ENCODE results near the gene ARHGEF28. TPM values are rescaled to one million over a fixed set of nuclear protein-coding genes. Genes with fewer than 3 reads are reported as not detected.

ARHGEF28 gene
- total and polyA plus RNA-seq, 2 donors (not counting 1 experiment from before 2014, with no cell fraction given) = not detected

GRCh38 chr5:73770172-73771025, 144.4 kb downstream of the ARHGEF28 start:
- ATAC-seq (ENCODE audit: low read depth) (no peak), DNase-seq (no peak)
- H3K27ac ChIP-seq (ENCODE audit: low read length in 2 of 2) = no peak overlapping the region
- no peak overlapping the region for H3K4me3 ChIP-seq (ENCODE audit: control extremely low read depth in 1 of 5, extremely low read depth in 1 of 5, insufficient read depth in 1 of 5, low read depth in 2 of 5, low read length in 4 of 5)
- H3K4me2 ChIP-seq (replicated peaks; ENCODE audit: low read depth, low read length, poor library complexity, severe bottlenecking) = no peak overlapping the region
- H3K4me3 Mint-ChIP-seq = no peak overlapping the region
- TF ChIP-seq CTCF (IDR thresholded peaks at IDR 0.05) = no peak
- TF ChIP-seq EZH2 (IDR thresholded peaks at IDR 0.05; ENCODE audit: borderline replicate concordance, insufficient read depth, low read depth, low read length, poor library complexity, severe bottlenecking) = no peak
- ChIA-PET POLR2A (no interaction called here), CTCF (no interaction called here)
- intact Hi-C loops (cut with micrococcal nuclease) = no loop called here
- no peaks in the 10 kb centered on the region for H3K4me1 Mint-ChIP-seq
- no peaks in the 10 kb centered on the region for H4K20me1 ChIP-seq (ENCODE audit: control insufficient read depth, insufficient read depth, low read length, poor library complexity, severe bottlenecking)
- peaks cover 3% of the 10 kb centered on the region for H3K27me3 Mint-ChIP-seq
- H2AFZ ChIP-seq (ENCODE audit: insufficient read depth, low read depth, low read length, poor library complexity, severe bottlenecking) = no peak overlapping the region
- peaks cover 0 to 2% (median 0%) of the 10 kb centered on the region in 4 experiments for H3K27me3 ChIP-seq (replicated peaks in 1 of 4; ENCODE audit: control extremely low read depth in 1 of 4, control insufficient read depth in 3 of 4, insufficient read depth in 4 of 4, low read length in 3 of 4)
- H3K27ac Mint-ChIP-seq = no peak overlapping the region
- H3K9ac ChIP-seq (ENCODE audit: low read length) = no peak overlapping the region
- H3K36me3 ChIP-seq (replicated peaks in 1 of 2; ENCODE audit: control extremely low read depth in 1 of 2, control insufficient read depth in 1 of 2, extremely low read depth in 1 of 2, insufficient read depth in 2 of 2, low read length in 1 of 2) = no peaks in the 10 kb centered on the region
- no peaks in the 10 kb centered on the region for H3K79me2 ChIP-seq (ENCODE audit: control insufficient read depth, insufficient read depth, low read length)
- H3K9me3 Mint-ChIP-seq (ENCODE audit: insufficient read depth) = peaks cover 1% of the 10 kb centered on the region
- peaks cover 0 to 6% (median 0%) of the 10 kb centered on the region in 3 donors for H3K9me3 ChIP-seq (ENCODE audit: control extremely low read depth in 1 of 3, control insufficient read depth in 2 of 3, insufficient read depth in 1 of 3, low read length in 2 of 3)
- H3K4me1 ChIP-seq (ENCODE audit: control insufficient read depth in 2 of 2, insufficient read depth in 2 of 2, low read length in 2 of 2) = no peaks in the 10 kb centered on the region
- WGBS (ENCODE audit: insufficient coverage) = 20% methylated on average over 1 of the region's 6 CpGs

GRCh38 chr5:73774924-73775323, 148.9 kb downstream of the ARHGEF28 start:
- H2AFZ ChIP-seq (ENCODE audit: insufficient read depth, low read depth, low read length, poor library complexity, severe bottlenecking) = no peak overlapping the region
- H3K36me3 ChIP-seq (replicated peaks in 1 of 2; ENCODE audit: control extremely low read depth in 1 of 2, control insufficient read depth in 1 of 2, extremely low read depth in 1 of 2, insufficient read depth in 2 of 2, low read length in 1 of 2) = no peaks in the 10 kb centered on the region
- peaks cover 0 to 3% (median 0%) of the 10 kb centered on the region in 4 experiments for H3K27me3 ChIP-seq (replicated peaks in 1 of 4; ENCODE audit: control extremely low read depth in 1 of 4, control insufficient read depth in 3 of 4, insufficient read depth in 4 of 4, low read length in 3 of 4)
- no peak overlapping the region for H3K27ac Mint-ChIP-seq
- ChIA-PET POLR2A (no interaction called here), CTCF (no interaction called here)
- H3K4me1 Mint-ChIP-seq = no peaks in the 10 kb centered on the region
- H3K9me3 Mint-ChIP-seq (ENCODE audit: insufficient read depth) = no peaks in the 10 kb centered on the region
- no peaks in the 10 kb centered on the region for H3K79me2 ChIP-seq (ENCODE audit: control insufficient read depth, insufficient read depth, low read length)
- ATAC-seq (ENCODE audit: low read depth) = no peak
- H4K20me1 ChIP-seq (ENCODE audit: control insufficient read depth, insufficient read depth, low read length, poor library complexity, severe bottlenecking) = no peaks in the 10 kb centered on the region
- H3K4me3 Mint-ChIP-seq = no peak overlapping the region
- no peaks in the 10 kb centered on the region for H3K4me1 ChIP-seq (ENCODE audit: control insufficient read depth in 2 of 2, insufficient read depth in 2 of 2, low read length in 2 of 2)
- no peak overlapping the region for H3K4me3 ChIP-seq (ENCODE audit: control extremely low read depth in 1 of 5, extremely low read depth in 1 of 5, insufficient read depth in 1 of 5, low read depth in 2 of 5, low read length in 4 of 5)
- WGBS (ENCODE audit: insufficient coverage) = 90% methylated on average over 3 of the region's 3 CpGs
- H3K9ac ChIP-seq (ENCODE audit: low read length) = no peak overlapping the region
- no peak overlapping the region for H3K4me2 ChIP-seq (replicated peaks; ENCODE audit: low read depth, low read length, poor library complexity, severe bottlenecking)
- no peak for TF ChIP-seq EZH2 (IDR thresholded peaks at IDR 0.05; ENCODE audit: borderline replicate concordance, insufficient read depth, low read depth, low read length, poor library complexity, severe bottlenecking)
- no peak for DNase-seq
- no peaks in the 10 kb centered on the region for H3K9me3 ChIP-seq (ENCODE audit: control extremely low read depth in 1 of 3, control insufficient read depth in 2 of 3, insufficient read depth in 1 of 3, low read length in 2 of 3)
- intact Hi-C loops (cut with micrococcal nuclease) = no loop called here
- peaks cover 3% of the 10 kb centered on the region for H3K27me3 Mint-ChIP-seq
- H3K27ac ChIP-seq (ENCODE audit: low read length in 2 of 2) = no peak overlapping the region

Measured in B cell (primary cell).